SK-N-MC (cell line): Measurements from ENCODE around the gene SOX5.
"Not testable (repeated sequence)": the region's sequence is repeated elsewhere in the genome, so short reads cannot be mapped to it uniquely, and the experiment has no call there.

ENCODE experiments used
- DNase-seq: peaks from one replicate; pipeline ENCODE4 v3.0.0-alpha.2; 2011; ENCODE audit warnings: low read depth, low spot score
- H3K27ac ChIP-seq: fragments of 200-600 bp; sonication (generic); 2 replicates; pipeline ENCODE4 v1.5.1; 2016; ENCODE audit warnings: mixed run types
- H3K36me3 ChIP-seq: fragments of 200-600 bp; sonication (generic); 2 replicates; pipeline ENCODE4 v1.6.1; 2017; ENCODE audit warnings: antibody characterized with exemption, low read length, mixed read lengths; ENCODE audit not compliant: insufficient read depth
- H3K4me3 ChIP-seq: fragments of 200-600 bp; sonication (generic); 2 replicates; pipeline ENCODE4 v1.5.1; 2016
- H3K9ac ChIP-seq: fragments of 200-600 bp; sonication (generic); 2 replicates; pipeline ENCODE4 v1.8.0; 2017; ENCODE audit warnings: mixed run types, mixed read lengths; ENCODE audit not compliant: insufficient read length
- H3K9me3 ChIP-seq: fragments of 200-600 bp; sonication (generic); 2 replicates; pipeline ENCODE4 v1.6.1; 2017; ENCODE audit warnings: low read depth, mild to moderate bottlenecking, antibody characterized with exemption, low read length, moderate library complexity, mixed read lengths
- EZH2 ChIP-seq: fragments of 200-600 bp; sonication (generic); IDR thresholded peaks from one replicate; pipeline ENCODE4 v1.6.1; 2017; ENCODE audit warnings: antibody characterized with exemption
- FOXP2 ChIP-seq: optimal IDR thresholded peaks from 2 replicates; pipeline ENCODE3; 2011; ENCODE audit warnings: mild to moderate bottlenecking, moderate library complexity; ENCODE audit not compliant: insufficient read depth; ENCODE audit errors: extremely low read length, control extremely low read depth
- POLR2AphosphoS5 ChIP-seq: IDR thresholded peaks from 2 replicates; pipeline ENCODE4 v1.6.1; 2012; ENCODE audit warnings: mild to moderate bottlenecking, low read depth, low read length, borderline replicate concordance

Gene SOX5

GRCh38 chr12:23504641-23505399 lies 444.6 kb downstream of the SOX5 start:
- Histone ChIP-seq H3K9me3 (no peaks in the 10 kb centered on the region), H3K4me3 (no peak overlapping the region), H3K36me3 (no peaks in the 10 kb centered on the region), H3K9ac (no peak overlapping the region), H3K27ac (no peak overlapping the region)
- no peak for TF ChIP-seq POLR2AphosphoS5
- no peak for TF ChIP-seq FOXP2
- TF ChIP-seq EZH2: no peak
- DNase-seq: no peak

GRCh38 chr12:23504043-23504442 lies 445.4 kb downstream of the SOX5 start:
- DNase-seq: no peak
- Histone ChIP-seq H3K27ac (no peak overlapping the region), H3K9me3 (no peaks in the 10 kb centered on the region), H3K36me3 (no peaks in the 10 kb centered on the region), H3K9ac (no peak overlapping the region), H3K4me3 (no peak overlapping the region)
- TF ChIP-seq FOXP2: no peak
- no peak for TF ChIP-seq EZH2
- no peak for TF ChIP-seq POLR2AphosphoS5

DNA sequence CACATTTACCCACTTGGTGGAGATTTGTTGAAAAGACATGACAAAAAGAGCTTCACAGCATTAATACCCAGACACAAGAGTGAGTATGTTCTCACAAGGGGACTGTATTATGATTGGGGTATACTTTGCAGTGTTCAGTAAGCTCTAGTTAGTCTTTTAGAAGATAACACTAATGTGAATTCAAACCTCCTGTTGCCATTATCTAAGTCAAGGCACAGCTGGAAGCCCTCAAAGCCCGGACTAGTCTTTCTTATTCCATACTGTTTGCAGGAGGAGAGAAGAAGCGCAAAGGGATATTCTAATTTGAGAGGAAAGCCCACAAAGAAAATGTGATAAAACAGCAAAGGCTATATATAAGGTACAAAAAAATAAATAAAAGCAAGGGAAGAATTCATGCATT lies 445.9 kb downstream of the SOX5 start:
- no peak overlapping the region for H3K27ac ChIP-seq

GRCh38 chr12:23502259-23502658 lies 447.2 kb downstream of the SOX5 start:
- DNase-seq: no peak
- Histone ChIP-seq H3K4me3 (no peak overlapping the region), H3K27ac (no peak overlapping the region), H3K9me3 (no peaks in the 10 kb centered on the region), H3K9ac (no peak overlapping the region), H3K36me3 (no peaks in the 10 kb centered on the region)
- TF ChIP-seq EZH2: no peak
- no peak for TF ChIP-seq FOXP2
- no peak for TF ChIP-seq POLR2AphosphoS5

More for the DNA sequence above, 445.9 kb downstream of the SOX5 start:
- H3K9ac ChIP-seq: no peak overlapping the region
- DNase-seq: no peak
- no peak overlapping the region for H3K4me3 ChIP-seq
- H3K36me3 ChIP-seq: no peaks in the 10 kb centered on the region
- no peak for TF ChIP-seq POLR2AphosphoS5
- no peak for TF ChIP-seq EZH2
- no peak for TF ChIP-seq FOXP2
- no peaks in the 10 kb centered on the region for H3K9me3 ChIP-seq

GRCh38 chr12:23495472-23495871 lies 454.0 kb downstream of the SOX5 start:
- Histone ChIP-seq H3K27ac (no peak overlapping the region), H3K4me3 (no peak overlapping the region), H3K9me3 (no peaks in the 10 kb centered on the region), H3K9ac (no peak overlapping the region), H3K36me3 (no peaks in the 10 kb centered on the region)
- no peak for DNase-seq
- TF ChIP-seq FOXP2 (no peak), EZH2 (no peak), POLR2AphosphoS5 (no peak)

- H3K36me3 ChIP-seq: no peaks in the 10 kb centered on the region
- H3K9me3 ChIP-seq: no peaks in the 10 kb centered on the region
- TF ChIP-seq POLR2AphosphoS5: no peak
- TF ChIP-seq FOXP2: no peak
- no peak for TF ChIP-seq EZH2
- H3K9ac ChIP-seq: no peak overlapping the region
- no peak overlapping the region for H3K27ac ChIP-seq
- no peak for DNase-seq
- no peak overlapping the region for H3K4me3 ChIP-seq
Observed at GRCh38 chr12:23493672-23494071, 455.8 kb downstream of the SOX5 start.

- H3K4me3 ChIP-seq, H3K9me3 ChIP-seq, DNase-seq, H3K27ac ChIP-seq, H3K36me3 ChIP-seq, H3K9ac ChIP-seq: not testable (repeated sequence)
Observed at GRCh38 chr12:23491029-23491428, 458.4 kb downstream of the SOX5 start.

DNA sequence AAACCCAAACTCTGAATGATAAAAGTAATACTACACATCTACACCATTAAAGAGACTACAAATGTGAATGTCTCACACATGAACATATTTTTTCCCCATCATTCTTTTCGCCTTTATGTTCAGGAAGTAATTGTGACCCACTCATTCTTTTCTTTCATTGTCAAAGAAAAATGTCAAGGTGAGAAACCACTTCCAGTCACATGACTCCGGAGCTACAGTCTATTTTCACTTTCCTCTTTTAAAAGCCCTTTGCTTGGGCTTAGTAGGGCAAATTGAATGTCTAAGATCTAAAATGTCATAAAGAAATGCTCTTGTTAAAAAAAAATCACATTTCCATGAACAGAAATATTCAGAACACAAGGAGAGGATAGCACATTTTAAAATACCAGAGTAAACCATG lies 461.3 kb downstream of the SOX5 start:
- H3K27ac ChIP-seq: no peak overlapping the region
- H3K4me3 ChIP-seq: no peak overlapping the region
- no peaks in the 10 kb centered on the region for H3K36me3 ChIP-seq
- no peak for DNase-seq
- H3K9me3 ChIP-seq: no peaks in the 10 kb centered on the region
- no peak overlapping the region for H3K9ac ChIP-seq
- TF ChIP-seq FOXP2 (no peak), POLR2AphosphoS5 (no peak), EZH2 (no peak)

DNA sequence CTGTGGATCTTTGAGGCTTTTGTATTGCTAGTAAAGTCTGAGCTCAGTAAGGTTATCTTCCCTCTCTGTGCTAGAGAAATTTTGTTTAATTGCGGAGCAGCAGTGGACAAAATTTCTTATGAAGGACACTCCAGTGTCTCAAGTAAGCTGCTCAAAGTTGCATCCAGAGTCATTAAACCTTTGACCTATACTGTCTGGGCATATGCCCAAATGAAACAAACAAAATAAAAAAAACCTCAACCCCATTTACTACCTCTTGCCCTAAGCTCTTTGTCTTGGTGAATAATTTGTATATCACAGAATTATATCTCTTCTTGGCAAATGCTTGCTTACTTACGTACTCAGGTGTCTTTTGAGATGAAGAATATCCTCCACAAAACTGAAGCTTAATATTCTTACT lies 465.2 kb downstream of the SOX5 start:
- no peaks in the 10 kb centered on the region for H3K36me3 ChIP-seq
- no peak overlapping the region for H3K9ac ChIP-seq
- no peak for DNase-seq
- H3K9me3 ChIP-seq: no peaks in the 10 kb centered on the region
- TF ChIP-seq EZH2: no peak
- no peak for TF ChIP-seq POLR2AphosphoS5
- no peak for TF ChIP-seq FOXP2
- H3K4me3 ChIP-seq: no peak overlapping the region
- H3K27ac ChIP-seq: no peak overlapping the region
